Right forelimb (tissue), 1 donor: ENCODE measurements around the gene ZWILCH.
A peak's percentile ranks its signal among the peaks of the same experiment; 100 is the strongest.

ENCODE experiments used
- DNase-seq: peaks from one replicate; pipeline ENCODE4 v3.0.0-alpha.2; 2018

Gene ZWILCH

DNA sequence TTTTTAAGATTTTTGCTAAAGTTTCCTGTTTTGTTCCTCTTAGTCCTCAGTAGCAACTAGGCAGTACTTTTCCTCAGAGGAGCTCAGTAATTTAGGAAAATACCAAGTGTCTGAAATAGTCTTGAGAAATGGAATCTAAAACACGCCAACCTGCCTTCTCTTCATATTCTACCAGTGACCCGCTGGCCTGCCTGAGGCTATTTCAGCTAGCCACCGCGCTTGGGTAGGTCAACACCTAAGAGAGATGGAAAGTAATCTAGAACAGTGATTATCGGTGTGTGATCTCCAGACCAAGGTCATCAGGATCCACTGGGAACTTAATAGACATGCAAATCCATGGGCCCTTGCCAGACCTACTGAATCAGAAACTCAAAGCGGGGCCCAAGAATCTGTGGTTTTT, 53.1 kb downstream of the ZWILCH start:
- no peak for DNase-seq

DNA sequence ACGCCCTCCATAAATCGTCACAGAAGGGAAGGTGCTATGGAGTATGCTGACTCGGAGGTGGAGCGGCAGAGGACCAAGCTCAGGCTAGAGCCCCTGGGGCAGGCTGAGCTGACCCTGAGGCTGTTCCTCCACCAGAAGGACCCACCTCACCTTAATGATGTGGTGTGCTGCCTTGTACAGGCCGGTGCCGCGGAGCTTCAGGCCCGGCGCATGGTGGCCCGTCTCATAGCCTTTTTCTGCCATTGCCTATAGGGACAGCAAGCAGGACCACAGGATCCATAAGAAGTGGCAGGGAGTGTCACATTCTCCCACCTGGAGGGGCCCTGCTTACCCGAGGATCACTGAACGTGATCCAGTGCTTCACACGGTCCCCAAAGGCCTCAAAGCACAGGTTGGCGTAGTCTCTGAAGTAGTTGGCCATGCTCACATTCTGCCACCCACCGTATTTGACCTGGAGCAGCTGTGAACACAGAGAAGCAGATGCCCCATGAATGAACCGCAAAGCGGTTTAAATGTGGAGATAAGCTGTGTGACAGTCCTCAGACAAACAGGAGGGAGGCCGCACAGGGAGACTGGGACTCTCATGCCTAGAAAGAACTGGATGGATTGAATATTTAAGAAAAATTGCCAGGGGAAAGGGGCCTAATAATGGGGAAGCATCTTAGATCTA, 55.9 kb downstream of the ZWILCH start:
- no peak for DNase-seq

DNA sequence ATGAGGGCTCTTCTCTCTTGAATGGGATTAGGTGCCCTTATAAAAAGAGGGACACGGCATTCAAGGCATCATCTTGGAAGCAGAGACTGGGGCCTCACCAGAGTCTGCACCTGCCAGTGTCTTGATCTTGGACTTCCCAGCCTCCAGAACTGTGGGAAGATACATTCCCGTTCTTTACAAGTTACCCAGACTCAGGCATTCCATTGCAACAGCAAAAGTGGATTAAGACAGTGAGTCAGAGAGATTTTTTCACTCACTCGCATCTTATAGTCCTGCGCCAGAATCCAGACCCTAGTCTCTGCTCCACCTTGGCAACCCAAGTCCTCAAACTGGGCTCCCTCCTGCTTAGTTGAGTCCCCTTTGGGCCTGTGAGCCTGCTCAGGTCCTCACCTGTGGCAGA, 58.0 kb downstream of the ZWILCH start:
- DNase-seq: no peak

DNA sequence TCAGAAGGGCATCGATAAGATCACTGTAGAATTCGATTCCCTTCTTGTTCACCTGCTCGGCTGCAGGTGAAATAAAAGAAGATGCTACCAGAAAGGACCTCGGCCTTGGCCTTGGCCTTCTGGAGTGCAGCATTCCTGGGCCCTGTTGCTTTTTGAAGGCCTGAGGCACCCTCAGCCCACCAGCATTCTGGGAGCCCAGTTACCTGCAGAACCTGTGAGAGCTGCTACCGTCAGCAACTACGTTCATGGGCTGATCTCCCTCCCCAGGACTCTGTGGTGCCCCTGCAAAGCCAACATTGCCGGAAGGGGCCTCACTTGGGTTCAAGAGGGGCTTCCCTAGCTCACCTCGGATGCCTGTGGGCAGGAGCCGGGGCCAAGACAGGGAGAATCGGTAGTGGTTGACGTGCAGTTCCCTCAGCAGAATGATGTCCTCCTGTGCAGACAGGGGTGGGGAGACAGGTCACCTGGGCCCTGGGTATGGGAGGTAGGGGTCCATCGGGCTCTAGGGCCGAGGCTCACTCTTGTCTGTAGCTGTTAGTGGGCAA, 58.5 kb downstream of the ZWILCH start:
- no peak for DNase-seq

DNA sequence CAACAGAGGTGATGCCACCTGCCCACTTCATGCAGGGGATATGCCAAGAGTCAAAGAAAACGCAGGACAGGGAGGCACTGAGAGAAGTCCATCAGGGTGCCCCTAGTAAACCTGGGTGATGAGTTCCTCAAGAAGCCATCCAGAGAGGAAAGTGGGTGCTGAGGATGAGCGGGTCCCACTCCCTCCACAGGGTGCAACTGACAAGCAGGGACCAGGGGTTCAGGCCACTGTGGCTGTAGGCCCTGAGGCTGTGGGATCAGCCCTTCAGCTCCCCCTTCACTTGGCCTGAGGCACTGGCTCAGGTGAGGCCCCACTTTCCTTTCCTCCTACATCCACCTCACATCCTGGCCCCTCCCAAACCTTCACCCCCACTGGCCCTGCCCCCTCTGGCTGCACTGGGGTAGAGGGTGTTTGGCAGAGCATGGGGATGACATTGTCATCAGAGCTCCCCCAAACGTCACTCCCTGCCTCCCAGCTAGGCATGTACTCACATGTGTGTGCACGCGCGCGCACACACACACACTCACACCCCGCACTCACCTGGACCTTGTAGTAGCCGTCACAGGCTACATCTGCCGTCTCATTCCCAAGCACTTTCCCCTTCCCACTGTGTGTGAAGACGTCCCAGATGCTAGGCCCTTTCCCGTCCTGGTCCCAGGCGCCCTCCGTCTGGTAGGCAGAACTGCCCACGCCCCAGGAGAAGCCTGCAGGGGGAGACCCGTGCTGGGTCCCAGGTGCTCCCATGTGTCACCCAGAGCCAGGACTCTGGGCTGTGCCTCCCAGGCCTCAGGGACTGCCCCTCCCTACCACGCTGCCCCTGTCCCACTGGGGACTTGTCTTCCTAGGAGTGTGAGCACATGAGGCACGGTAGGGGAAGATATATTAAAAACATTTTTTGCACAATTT, 59.3 kb downstream of the ZWILCH start:
- DNase-seq: no peak

DNA sequence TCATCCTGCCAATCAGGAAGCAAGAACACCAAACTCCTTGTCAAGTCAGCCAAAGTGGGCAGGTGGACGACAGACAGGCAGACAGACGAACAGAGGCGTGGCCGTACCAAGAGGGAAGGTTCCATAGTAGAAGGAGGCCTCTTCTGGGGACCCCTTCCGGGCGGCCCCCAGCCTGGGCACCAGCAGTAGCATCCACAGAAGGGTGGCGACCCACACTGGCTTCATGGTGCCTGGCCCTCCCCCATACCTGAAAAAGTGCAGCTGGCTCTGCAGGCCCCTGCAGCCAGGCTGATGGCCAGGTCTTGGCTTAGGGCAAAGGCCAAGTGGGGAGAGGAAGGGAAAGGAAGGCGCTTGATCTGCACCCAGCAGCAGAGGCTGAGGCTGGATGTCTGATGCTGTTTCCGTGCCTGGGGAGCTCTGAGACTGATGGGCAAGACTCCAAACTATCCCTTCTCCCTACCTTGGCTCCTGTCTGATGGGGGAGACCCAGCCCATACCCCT, 60.1 kb downstream of the ZWILCH start:
- DNase-seq: no peak

DNA sequence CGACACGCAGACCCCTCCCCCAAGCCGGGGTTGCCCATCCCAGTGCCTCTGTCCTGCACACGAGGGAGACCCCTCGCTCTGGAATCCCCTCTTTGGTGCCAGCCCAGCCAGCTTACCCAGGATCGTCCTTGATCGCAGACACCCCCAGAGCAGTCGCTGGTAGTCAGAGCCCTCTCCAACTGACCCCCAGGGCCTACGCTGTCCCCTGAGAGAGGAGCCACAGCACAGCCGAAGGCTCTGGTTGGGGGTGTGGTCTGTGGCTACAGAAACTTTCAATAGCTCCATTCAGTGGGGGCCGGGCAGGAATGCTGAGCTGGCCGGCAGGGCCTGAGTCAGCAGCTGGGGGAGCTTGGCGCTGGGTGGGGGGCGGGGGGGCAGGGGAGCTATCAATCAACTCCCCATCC, 60.6 kb downstream of the ZWILCH start, which contains the start of gene LCTL:
TSS of gene LCTL (minus strand) at position 258 of the 404 bp plus-strand sequence. CDS start 633 bp downstream, outside the sequence.
- DNase-seq: no peak

DNA sequence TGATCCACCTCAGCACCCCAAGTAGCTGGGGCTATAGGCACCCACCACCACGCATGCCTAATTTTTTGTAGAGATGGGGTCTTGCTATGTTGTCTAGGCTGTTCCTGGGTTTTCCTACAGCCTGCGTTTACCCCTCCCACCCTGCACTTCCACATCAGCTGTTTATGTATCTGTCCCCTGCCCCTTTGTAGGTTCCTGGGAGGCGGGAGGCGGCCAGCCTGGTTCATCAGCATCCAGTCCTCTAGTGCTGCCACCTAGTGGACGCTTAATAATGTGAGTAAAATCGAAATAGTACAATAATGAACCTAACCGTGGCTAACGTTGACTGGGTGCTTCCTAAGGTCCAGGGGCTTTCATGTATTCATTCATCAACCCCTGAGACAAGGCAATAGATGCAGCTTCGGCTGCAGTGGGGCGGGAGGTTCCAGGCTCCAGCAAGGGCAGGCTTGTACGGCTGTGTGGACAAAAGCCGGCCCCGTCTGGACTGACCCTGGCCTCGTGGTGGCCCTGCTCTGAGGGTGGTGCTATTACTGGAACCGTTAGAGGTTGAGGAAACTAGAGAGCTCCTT, 61.9 kb downstream of the ZWILCH start:
- DNase-seq: no peak

DNA sequence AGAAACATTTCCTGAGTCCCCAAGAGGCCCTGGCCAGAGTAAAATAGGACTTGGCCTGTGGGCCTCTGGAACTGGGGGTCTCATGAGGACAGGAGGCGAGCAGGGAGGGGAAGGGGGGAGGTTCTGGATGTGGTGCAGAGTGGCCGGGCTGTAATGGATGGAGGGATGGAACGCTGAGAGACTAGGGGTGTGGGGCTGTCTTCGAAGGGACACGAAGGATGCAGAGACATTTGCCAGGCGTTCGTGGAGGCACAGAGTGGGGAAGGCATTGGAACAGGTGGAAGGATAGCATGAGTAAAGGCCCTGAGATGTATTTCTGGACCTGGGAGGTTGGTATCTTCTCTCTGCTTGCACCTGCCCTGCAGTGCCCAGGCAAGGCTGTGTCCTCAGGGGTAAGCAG, 62.8 kb downstream of the ZWILCH start:
- DNase-seq: no peak

DNA sequence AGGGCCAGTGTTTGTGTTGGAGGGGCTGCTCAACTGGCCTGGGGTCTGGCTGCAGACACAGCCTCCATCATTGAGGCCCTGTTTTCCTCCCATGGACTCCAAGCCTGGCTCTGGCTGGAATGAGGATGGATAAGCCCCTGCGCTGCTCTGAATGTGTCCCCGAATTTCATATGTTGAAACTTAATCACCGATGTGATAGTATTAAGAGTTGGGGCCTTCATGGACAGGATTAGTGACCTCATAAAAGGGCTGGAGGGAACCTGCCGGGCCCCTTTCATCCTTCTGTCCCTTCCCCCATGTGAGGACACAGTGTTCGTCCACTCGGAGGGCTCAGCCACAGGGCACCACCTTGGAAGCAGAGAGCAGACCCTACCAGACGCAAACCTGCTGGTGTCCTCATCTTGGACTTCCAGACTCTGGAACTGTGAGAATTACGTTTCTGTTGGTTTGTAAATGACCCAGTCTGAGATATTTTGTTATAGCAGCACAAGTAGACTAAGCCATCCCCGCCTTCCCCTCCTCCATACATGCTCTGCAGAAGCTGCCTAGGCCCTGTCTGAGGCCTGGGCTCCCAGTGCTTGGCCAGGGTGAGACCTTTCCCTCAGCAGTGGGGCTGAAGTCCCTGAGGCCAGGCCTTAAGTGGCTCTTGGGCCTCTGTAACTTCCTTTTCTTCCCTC, 64.5 kb downstream of the ZWILCH start:
- no peak for DNase-seq

DNA sequence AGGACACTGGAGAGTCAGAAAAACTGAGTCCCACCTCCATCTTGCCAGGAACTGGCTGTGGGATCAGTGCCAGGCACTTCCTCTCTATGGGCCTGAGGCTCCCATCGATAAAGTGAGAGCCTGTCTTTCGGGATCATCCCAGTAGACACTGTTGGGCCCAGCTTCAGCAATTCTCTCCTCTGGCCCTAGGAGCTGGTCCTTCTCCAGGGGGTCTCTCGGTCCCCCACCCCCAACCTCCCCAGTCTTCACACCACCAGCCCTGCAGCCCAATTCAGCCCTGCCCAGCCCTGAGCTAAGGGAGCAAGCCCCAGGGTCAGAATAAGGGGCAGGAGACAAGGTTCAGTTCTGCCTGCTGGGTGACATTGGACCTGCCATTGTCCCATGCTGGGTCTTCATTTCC, 65.2 kb downstream of the ZWILCH start:
- DNase-seq: no peak

DNA sequence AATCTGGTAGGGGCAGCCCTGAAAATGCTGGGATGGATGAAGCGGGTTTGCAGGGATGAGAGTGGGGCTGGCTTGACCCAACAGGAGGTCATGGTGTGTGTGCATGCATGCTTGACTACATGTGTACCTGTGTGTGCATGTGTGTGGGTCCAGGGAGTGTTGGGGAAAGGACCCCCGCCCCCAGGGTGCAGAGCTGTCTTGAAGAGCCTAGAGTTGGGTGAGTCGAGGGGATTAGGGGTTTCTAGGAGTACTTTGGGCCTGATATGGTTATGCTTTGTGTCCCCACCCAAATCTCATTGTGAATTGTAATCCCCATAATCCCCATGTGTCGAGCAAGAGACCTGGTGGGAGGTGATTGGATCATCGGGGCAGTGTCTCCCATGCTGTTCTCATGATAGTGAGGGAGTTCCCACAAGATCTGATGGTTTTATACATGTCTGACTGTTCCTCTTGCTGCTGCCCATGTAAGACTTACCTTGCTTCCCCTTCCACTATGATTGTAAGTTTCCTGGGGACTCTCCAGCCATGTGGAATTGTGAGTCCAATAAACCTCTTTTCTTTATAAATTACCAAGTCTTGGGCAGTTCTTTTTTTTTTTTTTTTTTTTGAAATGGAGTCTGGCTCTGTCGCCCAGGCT, 65.8 kb downstream of the ZWILCH start:
- no peak for DNase-seq

DNA sequence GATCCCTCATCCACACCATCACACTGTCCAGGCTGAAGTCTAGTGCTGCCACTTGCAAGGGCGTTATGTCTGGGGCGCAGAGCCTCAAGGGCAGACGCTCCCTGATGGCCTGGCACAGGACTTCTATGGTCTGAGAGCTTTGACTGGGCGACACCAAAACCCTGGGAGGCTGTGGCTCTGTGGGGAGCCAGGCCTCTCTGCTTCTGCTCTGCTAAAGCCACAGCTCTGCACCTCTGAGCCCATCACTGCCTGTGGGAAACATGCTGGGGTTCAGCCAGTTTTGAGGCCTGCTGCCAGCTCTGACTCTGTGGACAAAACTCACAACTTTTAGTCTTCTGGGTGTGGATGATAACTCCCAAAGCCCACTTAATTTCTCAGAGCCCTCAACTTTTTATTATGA, 67.0 kb downstream of the ZWILCH start:
- no peak for DNase-seq

DNA sequence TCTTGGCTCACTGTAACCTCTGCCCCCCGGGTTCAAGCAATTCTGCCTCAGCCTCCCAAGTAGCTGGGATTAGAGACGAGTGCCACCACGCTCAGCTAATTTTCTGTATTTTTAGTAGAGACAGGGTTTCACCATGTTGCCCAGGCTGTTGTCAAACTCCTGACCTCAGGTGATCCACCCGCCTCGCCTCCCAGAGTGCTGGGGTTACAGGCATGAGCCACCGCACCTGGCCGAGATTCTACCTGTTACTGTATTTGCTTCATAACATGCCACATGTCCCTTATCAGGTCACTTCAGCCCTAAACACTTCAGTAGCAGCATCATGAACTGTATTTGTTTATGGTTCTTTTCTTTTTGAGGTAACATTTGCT, 68.2 kb downstream of the ZWILCH start:
- no peak for DNase-seq

DNA sequence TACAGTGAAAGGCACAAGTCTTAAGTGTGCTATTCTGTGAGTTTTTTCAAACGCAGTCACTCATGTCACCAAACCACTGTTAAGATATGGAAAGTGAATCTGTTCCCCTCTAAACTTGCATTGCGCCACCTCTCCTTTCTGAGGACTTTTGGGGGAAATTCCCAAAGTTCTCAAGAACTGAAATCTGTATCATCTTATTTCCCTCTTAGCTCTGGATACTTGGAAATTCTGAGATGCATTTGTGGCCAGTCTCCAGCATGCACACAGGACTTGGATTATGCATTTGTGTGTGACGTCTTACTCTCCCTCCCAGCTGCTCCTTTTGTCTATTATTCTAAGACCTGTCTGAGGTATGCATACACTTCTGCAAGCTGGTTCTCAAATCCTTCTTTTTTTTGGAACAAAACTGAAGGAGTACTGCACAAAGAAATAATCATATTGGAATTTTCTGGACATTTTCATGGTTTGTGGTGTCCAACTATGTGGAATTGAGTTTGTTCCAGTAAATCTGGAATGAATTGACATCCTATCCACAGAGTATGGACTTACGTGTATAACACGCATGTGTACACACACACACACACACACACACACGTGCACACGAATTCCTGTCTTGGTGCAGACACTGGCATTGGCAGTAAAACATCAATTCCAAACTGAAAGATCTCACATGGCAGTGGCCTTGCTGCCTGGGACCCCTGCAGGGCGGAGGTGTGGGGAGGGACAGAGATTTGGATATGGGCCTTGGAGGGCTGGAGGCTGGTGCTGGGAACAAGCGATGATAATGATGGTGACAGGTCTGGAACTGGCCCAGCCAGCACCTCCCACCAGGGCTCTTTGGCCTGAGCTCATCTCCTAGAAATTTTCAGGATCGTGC, 68.8 kb downstream of the ZWILCH start:
- DNase-seq: peak; percentile 80

DNA sequence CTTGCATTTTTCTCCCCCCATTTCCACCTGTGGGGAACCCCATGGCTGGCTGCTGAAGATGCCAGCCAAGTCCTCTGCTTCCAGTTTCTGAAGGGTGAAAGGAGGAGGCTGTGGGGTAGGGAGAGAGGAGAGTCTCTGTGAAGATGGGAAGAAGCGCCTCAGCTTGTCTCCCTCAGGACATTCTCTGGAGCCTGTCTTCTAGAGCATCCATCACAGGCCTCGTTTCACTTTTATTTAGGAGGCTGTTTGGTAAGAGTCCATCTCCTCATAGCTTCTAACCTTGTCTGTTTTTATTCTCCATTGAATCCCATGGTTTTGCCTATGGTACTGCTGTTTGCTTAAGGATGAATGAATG, 69.4 kb downstream of the ZWILCH start:
- DNase-seq: no peak

DNA sequence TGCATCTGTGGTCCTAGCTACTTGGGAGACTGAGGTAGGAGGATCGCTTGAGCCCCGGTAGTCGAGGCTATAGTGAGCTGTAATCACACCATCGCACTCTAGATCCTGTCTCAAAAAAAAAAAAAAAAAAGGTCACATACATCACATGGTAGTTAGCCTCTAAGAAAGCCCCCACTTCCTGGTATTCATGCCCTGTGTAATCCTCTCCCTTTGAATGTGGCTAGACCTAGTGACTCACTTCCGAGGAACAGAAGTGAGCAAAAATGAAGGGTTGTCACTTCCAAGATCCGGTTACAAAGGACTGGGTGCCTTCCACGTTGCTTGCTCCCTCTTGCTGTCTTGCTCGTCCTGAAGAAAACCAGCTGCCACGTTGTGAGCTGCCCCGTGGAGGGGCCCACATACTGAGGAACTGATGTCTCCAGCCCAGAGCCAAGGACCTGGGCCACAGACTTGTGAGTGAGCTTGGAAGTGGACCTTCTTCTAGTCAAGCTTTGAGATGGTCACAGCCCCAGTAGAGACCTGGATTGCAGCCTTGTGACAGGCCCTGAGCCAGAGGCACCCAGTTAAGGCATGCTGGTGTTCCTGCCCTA, 73.3 kb downstream of the ZWILCH start:
- DNase-seq: no peak

DNA sequence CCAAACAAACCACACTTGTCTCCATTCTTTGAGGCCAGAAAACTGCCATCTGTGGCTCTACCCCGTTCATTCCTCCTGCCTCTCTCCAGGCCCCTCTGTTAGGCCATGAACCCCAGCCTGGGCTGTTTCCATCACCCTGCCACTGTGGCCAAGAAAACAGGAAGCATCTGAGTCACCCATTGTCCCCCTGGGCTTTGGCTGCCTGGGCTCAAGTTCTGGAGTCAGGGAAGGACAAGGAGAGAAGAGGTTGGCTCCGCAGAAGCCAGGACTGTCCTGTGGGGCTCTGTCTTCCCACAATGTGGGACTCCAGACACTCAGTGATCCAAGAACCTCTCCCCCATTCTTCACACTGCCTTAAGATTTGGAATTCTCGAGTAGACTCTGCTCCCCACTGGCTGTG, 75.5 kb downstream of the ZWILCH start:
- no peak for DNase-seq

DNA sequence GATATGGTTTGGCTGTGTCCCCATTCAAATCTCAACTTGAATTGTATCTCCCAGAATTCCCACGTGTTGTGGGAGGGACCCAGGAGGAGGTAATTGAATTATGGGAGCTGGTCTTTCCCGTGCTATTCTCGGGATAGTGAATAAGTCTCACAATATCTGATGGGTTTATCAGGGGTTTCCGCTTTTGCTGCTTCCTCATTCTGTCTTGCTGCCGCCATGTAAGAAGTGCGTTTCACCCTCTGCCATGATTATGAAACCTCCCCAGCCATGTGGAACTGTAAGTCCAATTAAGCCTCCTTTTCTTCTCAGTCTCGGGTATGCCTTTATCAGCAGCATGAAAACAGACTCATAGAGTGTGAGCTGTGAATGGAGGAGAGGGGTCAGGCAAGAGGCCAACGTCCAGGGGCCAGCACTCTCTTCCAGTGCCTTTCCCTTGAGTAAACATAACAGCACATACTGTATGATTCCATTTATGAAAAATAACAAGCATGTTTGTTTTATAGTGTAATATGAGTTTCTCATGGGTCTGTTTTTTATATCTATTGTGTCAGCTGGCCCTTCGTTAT, 76.9 kb downstream of the ZWILCH start:
- no peak for DNase-seq

DNA sequence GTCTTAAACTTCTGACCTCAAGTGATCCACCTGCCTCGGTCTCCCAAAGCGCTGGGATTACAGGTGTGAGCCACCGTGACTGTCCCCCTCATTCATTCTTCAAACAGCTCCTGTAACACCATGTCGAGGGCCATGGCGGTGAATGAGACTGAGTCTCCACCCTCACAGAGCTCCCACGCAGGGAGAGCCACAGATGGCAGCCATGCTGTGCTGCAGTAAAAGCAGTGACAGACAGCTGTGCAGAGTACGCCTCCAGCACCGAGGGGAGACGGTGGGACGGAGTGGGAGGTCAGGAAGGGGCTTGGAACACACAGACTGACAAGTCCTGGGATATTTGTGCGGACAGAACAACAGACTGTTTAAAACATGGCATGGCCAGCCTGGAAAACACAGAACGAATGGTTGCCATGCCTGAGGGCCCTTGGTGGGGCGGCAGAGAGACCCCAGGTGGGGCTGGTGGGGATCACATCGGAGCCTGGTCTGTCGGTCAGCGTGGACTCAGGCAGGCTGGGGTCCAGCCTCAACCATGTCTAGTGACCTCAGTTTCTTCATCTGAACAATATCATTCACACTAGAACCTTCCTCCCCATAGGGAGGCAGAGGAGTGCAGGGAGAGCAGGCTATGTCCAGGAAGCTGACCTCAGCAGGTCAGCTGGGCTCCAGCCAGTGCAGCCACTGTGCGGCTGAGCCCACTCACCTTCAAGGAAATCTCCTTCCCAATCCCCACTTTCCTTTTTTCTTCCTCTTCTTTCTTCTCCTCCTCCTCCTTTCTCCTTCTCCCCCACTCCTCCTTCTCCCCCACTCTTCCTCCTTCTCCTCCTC, 81.2 kb downstream of the ZWILCH start:
- DNase-seq: no peak
